ENCODE data around the gene PDXP. TPM values are rescaled to one million over a fixed set of nuclear protein-coding genes. Genes with fewer than 3 reads are reported as not detected.
"Not testable (repeated sequence)": the region's sequence is repeated elsewhere in the genome, so short reads cannot be mapped to it uniquely, and the experiment has no call there.

PDXP gene
- polyA plus RNA-seq, 3 donors = 14.5 to 19.8 (median 19.0) TPM

DNA sequence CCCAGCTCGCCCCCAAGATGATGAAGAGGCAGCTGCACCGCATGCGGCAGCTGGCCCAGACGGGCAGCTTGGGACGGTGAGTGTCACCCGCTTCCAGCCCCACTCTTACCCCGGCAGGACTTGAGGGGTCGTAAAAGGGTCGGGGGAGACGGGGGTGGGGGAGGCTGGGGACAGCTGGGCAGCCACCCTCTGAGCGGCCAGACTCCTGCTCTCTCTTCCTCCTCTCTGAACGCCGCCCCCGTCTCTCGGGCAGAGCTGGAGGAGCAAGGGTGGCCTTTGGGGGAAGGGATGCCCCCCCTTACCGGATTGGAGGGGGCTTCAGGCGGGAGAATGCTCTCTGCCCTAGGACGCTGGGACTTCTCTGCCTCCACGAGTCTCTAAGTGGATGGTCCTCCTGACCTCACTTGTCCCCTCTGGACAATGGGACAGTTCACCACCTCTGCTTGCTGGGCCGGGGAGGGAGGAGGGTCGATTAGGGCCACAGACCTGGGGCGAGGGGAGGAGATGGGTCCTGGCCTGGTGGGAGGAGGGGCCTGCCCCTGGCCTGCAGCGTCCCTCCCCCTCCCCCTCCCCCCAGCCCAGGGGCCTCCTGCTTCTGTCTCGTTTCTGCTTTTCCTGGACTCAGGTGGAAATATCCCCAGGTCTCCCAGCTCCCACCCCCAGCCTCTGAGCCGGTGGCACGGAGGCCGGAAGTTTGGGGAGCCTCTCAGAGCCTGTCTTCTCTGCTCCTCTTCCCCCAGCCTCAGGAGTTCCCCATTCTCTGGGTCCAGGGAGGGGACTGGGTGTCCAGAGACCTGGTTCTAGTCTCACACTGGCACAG is 18.5 kb upstream of the PDXP start:
- no peak for DNase-seq

DNA sequence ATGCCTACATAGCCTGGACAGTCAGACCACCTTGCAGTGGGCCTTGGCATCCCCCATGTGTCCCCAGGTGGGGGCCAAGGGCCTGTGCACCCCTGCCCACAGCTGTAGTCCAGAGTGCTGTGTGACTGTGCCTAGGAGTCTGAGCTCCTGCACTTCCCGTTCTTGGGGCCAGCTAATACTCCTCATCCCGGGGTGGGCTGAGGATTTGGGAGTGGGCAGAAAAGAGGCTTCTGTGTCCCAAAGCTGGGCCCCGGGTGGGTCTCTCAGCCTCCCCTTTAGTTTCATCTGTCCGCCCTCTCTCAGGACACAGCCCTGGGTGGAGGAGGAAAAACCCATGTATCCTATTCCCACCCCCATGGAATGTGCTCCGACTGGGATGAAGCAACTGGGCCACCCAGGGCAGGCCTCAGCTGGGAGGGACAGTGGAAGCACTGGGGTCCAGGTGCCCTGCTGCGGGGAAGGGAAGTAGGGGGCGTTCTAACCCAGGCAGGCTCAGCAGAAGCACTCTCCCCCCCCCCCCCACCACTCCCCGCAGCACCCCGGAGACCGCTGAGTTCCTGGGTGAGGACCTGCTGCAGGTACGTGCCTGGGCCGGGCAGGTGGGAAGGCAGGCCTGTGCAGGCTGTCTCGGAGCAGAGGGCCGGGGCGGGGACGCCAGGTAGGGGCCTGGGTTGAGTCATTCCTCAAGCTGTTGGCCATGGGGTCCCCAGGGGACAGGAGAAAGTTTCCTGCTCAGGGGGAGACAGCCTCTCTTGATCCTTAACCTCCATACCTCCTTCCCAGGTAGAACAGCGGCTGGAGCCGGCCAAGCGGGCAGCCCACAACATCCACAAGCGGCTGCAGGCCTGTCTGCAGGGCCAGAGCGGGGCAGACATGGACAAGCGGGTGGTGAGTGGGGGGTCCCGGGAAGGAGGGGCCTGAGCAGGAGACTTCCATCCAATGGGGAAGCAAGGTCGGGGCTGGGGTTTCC is 17.6 kb upstream of the PDXP start:
- DNase-seq = no peak

DNA sequence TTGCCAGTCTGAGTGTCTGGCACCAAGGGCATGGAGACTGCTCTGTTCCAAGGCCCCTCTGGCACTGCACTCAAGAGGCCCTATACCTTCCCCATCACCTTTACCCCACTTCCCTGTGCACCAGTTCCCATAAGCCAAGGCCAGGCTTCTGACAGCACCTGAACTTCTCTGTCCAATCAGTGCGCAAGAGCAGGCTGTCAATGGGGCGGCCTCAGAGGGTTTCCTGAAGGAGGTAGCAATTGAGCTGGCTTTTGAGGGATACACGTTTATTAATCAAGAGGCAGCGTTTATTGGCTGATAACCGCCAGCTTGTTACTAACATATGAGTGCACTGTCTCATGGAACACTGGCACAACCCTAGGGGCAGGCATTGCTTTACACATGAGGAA is 17.0 kb upstream of the PDXP start:
- no peak for DNase-seq

DNA sequence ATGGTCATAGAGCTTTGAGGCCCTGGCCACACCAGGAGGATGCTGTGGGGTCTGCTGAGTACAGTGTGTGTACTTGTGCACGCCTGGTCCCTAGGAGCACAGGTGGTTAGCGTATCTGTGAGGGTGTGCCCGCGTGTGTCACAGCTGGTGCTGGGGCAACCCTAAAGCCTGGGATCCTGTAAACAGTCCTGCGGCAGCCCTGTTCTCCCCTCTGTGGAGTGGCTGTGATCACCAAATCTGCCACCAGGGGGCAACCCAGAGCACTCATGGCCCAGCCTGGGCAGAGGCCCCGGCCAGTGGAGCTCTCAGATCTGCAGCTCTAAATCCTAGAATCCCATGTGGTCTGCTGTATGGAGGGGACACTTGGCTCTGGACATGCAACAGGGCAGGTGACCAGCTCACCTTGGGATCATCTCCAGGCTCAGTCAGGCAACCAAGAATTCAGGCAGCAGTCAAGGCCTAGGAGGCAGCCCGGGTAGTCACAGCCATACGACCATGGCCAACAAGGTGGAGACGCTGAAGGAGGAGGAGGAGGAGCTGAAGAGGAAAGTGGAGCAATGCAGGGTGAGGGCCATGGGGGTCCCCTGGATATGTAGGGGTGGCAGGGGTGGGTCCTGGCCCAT is 15.2 kb upstream of the PDXP start:
- no peak for DNase-seq

DNA sequence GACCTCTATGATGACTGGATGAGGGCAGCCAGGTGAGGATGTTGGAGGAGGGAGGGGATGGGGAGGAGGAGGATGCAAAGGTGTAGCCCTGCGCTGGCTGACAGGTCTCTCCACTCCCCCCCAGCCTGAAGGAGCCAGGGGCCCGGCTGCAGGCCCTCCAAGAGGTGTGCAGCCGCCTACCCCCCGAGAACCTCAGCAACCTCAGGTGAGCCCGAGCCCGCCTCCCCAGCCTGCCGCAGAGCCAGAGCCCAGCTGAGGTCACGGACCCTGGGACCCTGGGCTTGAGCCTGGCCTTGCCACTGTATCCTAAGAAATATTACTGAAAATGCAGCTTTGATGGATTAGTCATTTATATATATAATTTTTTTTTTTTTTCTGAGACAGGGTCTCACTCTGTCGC is 11.2 kb upstream of the PDXP start:
- no peak for DNase-seq

DNA sequence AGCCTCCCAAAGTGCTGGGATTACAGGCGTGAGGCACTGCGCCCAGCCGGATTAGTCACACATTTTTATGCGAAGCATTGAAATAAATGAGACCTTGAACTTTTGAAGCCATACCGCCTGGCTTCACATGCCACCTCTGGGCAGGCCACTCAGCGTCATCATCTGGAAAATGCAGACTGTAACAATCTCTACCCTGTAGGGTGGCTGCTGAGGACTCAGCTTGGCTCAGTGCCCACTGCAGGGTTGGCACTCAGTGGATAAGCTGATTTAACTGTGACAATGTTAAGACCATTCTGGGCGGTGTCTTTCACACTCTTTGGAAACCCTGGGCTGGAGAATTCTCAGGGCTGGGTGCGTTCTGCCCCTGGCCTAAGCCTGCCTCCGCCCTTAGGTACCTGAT is 10.6 kb upstream of the PDXP start:
- no peak for DNase-seq

DNA sequence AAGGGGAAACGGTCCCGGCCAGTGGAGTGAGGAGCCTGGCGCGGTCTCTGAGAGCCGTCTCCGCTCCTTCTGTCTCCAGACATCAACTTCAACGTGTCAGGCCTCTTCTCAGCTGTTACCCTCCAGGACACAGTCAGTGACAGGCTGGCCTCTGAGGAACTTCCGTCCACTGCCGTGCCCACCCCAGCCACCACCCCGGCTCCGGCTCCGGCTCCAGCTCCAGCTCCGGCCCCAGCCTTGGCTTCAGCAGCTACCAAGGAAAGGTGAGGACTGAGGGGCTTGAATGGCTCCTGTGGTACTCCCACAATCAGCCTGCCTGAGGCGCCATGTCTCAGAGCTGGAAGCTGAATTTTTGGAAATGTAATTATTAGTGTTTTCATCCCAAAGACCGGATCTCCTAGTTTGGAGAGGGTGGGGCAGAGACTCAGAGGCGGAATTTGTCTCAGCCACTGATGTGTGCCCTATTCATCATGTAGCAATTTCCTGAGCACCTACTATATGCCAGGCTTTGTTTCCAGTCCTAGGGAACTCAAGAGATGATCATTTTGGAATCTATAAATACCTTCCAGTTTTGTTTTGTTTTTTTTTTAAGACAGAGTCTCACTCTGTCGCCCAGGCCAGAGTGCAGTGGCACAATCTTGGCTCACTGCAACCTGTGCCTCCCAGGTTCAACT is 7.9 kb upstream of the PDXP start:
- DNase-seq = no peak

DNA sequence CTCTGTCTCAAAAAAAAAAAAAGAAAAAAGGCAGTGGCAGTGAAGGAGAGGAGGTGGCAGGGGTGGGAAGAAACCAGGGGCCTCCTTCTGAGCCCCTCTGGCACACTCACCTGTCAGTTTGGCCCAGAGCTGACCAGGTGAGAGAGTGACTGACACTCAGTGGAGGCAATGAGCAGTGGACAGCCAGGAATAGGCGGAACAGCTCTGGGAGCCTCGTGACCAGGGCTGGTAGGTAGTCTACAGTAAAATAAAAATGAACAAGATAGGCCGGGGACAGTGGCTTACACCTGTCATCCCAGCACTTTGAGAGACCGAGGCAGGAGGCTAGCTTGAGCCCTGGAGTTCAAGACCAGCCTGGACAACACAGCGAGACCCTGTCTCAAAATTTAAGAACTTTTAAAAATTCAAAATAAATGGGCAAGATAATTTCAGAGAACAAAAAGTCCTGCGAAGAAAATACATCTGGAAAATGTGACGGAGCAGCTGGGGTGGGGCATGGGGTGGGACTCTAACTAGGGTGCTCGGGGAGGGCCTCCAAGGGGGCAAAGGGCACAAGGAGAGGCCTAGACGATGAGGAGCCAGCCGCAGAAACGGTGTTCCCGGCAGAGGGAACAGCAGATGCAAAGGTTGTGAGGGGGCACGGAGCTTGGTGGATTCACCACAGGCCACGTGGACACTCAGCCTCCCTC is 3.8 kb upstream of the PDXP start:
- no peak for DNase-seq

DNA sequence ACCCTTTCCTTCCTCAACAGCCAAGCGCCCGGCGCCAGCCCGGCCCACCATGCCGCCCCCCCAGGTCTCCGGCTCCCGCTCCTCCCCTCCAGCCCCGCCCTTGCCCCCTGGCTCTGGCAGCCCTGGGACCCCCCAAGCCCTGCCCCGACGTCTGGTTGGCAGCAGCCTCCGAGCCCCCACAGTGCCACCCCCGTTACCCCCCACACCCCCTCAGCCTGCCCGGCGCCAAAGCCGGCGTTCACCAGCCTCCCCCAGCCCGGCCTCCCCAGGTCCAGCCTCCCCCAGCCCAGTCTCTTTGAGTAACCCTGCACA is 3.3 kb upstream of the PDXP start:
- no peak for DNase-seq

DNA sequence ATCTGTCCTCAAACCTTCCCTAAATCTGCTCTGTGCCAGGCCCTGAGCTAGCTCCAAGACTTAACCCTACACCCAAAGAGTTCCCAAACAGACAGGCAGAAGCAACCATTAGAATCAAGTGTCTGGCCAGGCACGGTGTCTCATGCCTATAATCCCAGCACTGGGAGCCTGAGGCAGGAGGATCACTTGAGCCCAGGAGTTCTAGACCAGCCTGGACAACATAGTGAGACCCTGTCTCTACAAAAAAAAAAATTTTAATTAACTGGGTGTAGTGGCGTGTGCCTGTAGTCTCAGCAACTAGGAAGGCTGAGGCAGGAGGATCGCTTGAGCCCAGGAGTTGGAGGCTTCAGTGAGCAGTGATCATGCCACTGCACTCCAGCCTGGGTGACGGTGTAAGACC is 1.9 kb upstream of the PDXP start:
- DNase-seq = not testable (repeated sequence)

DNA sequence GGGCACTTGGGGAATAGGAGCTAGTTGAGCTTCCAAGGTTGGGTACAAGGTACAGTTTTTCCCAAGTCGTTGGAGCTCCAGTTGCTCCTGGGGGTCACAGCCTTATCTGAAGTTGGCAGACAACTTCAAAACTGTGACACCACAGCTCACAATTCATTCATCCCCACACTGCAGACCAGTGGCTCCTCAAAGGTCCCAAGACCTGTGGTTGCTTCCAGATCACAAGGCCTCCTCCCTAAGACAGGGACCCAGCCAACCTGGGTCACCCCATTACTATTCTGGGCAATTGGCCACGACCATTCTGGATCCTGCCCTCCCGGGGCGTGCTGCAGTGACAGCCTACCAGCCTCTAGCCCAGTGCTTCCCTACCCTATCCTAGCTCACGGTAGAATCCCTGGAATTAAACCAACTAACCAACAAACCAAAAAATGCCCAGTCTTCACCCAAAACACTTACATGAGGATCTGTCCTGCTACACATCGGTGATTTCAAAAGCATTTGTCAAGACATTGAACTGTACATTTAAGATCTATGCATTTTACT is 862 bp upstream of the PDXP start:
- no peak for DNase-seq

DNA sequence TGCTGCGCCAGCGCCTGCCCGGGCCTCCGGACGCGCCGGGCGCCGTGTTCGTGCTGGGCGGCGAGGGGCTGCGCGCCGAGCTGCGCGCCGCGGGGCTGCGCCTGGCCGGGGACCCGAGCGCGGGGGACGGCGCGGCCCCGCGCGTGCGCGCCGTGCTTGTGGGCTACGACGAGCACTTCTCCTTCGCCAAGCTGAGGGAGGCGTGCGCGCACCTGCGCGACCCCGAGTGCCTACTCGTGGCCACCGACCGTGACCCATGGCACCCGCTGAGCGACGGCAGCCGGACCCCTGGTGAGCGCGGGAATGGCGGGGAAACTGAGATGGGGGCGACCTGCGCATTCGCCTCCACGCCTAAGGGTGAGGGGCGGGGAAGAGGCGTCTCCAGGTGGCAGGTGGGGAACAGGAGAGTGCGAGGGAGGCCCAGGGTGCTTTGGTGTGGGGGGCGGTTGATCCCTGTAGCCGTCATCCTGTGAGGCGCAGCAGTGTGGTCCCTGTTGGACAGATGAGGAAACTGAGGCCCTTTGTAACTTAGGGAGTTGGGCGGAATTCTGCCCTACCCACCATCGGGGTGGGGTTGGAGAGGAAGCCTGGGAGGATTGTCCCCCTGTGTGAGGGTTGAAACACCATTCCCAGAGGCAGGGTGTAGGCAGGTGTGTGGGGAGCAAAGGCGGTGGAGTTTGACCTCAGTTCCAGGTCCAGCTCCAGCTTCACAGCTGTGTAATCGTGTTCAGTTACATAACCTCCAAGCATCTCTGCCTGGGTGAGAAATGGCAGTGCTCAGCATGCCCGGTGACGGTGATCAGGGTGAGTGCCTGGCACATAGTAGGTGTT is 758 bp downstream of the PDXP start:
- DNase-seq = no peak

DNA sequence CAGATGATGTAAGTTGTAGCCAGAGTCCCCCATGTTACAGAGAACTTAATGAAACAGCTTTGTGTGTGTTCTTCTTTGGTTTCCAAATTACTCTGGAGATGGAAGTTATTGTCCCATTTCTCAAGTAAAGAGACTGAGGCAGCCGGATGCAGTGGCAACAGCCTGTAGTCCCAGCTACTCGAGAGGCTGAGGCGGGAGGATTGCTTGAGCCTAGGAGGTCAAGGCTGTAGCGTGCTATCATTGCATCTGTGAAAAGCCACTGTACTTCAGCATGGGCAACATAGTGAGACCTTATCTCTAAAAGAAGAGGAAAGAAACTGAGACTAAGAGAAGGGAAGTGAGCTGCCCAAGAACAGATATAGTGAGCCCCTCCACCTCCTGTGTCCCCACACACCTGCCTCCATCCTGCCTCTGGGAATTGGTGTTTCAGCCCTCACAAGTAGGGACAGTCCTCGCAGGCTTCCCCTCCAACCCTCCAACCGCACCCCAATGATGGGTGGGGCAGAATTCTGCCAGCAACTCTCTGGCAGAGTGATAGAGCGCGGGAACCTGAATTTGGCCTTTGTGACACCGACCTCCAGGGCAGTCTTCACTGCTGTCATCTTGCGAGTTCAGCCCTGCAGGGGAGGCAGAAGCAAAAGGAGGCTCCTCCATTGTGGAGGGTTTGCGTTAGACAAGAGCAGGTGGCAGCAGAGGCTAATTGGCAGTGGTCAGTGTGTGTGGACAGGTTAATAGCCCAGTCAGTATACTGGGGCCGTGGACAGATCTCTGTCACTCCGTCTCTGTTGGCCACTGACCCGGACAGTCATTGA is 1.6 kb downstream of the PDXP start:
- no peak for DNase-seq

DNA sequence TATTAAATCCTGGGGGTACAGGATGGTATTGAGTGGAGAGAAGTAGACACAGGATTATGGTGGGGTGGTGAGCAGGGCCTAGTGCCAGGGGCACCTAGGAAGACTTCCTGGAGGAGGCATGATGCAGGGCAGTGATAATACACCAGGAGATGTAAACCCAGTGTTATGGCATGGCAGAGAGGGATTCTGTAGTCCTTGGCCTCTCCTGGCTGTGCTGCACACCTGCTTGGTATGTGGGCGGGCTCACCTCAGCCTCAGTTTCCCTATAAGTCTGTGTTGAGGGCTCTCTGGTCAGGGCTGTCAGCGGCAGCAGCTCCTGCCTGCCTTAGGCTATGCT is 2.2 kb downstream of the PDXP start:
- DNase-seq = no peak

DNA sequence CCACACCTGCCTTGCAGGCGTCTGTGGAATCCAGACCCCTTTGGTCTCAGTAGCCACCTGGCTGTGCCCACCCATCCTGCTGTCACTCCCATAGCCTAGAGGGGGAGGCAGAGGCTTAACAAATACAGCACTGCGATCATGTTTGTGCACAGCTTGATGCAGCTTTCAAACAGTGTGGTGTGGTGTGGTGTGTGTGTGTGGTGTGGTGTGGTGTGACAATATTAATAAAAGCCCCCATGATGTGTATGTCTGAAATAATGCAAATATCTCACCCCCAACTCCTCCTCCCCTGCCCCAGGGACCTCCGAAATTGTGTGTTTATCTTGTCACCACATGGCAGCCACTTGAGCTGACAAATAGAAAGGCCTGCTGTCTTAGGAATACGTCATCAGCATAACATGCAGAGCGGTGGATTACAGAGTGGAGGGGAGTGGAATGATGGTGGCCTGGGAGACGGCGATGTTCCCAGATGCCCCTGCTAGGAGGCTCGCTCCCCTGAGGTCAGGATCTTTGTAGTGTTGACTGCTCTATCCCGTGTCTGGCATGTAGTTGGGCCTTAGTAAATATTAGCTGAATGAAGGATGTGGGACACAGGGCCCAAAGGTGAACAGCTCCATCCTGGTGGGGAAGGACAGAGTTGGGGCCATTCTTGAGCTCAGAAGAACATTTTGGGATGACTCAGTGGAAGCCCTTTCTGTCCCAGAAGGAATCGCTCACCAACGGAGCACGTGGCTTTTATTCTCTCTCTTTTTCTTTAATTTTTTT is 2.8 kb downstream of the PDXP start:
- DNase-seq = no peak

DNA sequence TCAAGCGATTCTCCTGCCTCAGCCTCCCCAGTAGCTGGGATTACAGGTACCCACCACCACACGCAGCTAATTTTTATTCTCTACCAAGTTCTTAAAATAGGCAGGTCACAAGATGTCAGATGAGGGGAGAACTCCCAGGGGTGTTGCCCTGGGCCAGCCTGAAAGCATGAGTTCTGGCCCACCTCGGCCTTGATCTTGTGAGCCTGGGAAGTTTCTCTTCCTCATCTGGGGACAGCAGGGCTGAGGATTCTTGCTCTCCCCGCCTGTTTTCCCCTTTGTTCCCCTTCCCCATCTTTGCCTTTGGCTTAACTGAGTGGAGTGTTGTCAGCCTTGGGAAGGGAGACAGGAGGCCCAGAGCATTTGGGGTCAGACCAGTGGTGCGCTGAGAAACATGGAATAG is 3.5 kb downstream of the PDXP start:
- no peak for DNase-seq

DNA sequence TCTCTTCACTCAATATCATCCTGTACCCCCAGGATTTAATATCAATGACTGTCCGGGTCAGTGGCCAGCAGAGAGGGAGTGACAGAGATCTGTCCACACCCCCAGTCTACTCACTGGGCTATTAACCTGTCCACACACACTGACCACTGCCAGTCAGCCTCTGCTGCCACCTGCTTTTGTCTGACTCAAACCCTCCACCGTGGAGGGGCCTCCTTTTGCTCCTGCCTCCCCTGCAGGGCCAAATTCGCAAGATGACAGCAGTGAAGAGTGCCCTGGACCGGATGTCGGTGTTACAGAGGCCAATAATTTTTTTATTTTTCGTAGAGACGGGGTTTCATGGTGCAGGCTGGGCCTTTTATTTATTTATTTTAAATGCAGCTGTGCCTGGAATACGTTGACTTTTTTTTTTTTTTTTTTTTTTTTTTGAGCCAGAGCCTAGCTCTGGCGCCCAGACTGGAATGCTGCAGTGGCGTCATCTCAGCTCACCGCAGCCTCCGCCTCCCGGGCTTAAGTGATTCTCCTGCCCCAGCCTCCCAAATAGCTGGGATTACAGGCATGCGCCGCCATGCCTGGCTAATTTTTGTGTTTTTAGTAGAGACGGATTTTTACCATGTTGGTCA is 5.1 kb downstream of the PDXP start:
- no peak for DNase-seq

Data from renal pelvis (tissue), 4 donors.